ENCODE data around the gene IGF1.
A peak's percentile ranks its signal among the peaks of the same experiment; 100 is the strongest.

Gene IGF1

DNA sequence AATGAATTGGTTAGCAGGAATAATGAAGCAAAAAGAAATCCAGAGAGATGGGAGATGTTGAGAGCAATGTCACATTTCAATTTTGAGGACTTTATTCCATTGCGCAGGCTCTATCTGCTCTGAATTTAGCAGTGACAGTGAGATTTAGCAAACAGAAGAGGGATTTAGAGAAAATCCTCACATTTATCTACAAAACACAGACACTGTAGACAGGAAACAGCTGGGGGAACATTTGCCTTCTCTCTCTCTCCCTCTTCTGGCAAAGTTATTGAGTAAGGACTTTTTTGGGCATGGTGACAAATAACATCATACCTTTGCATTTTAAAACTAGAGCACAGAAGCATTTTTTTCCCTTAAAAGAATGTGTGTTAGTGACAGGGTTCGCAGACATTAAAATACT lies at the start of gene IGF1:
IGF1 (minus strand) TSS at position 158 of the 400 bp plus-strand sequence. CDS start 182 bp downstream, outside the sequence.
- no peaks in the 10 kb centered on the region for H3K27me3 Mint-ChIP-seq
- H3K27ac Mint-ChIP-seq = no peak within 1 kb of the TSS
- H3K4me3 Mint-ChIP-seq = no peak within 1 kb of the TSS
- H3K9me3 Mint-ChIP-seq = no peaks in the 10 kb centered on the region
- ATAC-seq = no peak
- no peaks in the 10 kb centered on the region for H3K4me1 Mint-ChIP-seq
- H3K36me3 Mint-ChIP-seq = peaks cover 5% of the 10 kb centered on the region

DNA sequence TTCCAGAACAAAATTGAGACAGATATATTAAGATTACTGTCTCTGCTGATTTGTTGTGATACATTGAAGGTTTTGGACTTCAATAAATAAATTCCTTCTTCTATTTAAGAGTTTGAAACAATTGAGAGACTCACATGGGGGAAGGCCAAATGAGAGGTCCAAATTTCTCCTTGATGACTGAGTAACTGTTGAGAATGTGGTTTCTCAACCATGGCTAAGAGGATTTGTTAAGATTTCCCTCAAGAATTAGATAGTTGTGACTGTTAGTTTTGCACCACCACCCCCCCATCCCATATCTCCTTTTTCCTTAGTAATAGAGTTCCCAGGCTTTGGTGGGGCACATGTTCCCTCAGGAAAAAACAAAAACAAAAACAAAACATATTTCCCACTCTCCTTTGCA lies 47.7 kb upstream of the IGF1 start:
- H3K4me3 Mint-ChIP-seq = no peak overlapping the region

DNA sequence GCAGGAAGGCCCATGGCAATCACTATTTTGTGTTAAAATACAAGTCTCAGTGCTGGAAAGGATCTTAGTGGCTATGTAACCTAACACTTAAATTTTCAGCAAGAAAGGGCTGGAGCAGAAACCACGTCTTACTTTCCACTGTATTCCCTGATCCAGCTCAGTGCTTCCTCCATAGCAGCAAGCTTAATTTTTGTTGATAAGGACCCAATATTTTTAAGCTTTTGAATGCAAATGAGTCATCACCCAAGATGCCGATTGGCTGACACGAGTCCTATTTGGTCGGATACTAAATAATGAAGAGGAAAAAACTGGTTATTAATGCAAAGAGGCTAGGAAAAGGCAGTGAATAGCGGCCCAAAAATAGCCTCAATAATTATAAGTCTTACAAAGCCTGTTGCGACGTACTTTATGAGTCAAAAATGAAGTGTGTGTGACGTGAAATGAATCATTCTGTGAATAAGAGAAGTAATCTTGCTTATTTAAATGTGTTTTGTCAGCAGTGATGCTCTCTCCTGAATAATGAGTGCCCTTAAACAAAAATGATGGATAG lies 46.9 kb upstream of the IGF1 start:
- H3K27me3 Mint-ChIP-seq = peaks cover 38% of the 10 kb centered on the region
- no peak overlapping the region for H3K4me3 Mint-ChIP-seq
- no peaks in the 10 kb centered on the region for H3K4me1 Mint-ChIP-seq
- ATAC-seq = no peak
- H3K27ac Mint-ChIP-seq = no peak overlapping the region
- H3K9me3 Mint-ChIP-seq = no peaks in the 10 kb centered on the region
- no peaks in the 10 kb centered on the region for H3K36me3 Mint-ChIP-seq

More for the DNA sequence above, 47.7 kb upstream of the IGF1 start:
- ATAC-seq = no peak
- peaks cover 30% of the 10 kb centered on the region for H3K27me3 Mint-ChIP-seq
- H3K36me3 Mint-ChIP-seq = no peaks in the 10 kb centered on the region
- no peaks in the 10 kb centered on the region for H3K4me1 Mint-ChIP-seq
- H3K27ac Mint-ChIP-seq = no peak overlapping the region
- H3K9me3 Mint-ChIP-seq = no peaks in the 10 kb centered on the region

DNA sequence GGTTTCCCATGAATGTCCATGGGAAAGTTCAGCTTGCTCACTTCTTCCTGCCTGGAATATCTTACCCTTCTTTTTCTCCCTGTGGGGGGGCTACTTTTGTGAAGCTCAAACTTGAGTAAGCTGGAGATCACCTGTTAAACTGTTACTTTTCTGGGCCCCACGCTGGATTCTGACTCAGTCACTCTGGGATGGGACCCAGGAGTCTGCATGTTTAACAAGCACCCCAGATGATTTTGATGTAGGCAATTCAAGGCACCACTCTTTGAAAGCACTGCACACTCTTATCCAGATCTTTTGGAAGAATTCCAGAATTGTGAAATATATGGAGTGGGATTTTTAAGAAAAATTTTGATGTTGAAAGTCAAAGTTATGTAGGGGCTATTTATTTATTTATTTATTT lies 46.3 kb upstream of the IGF1 start:
- no peak for ATAC-seq
- Mint-ChIP-seq H3K9me3 (no peaks in the 10 kb centered on the region), H3K36me3 (no peaks in the 10 kb centered on the region), H3K4me3 (no peak overlapping the region), H3K4me1 (no peaks in the 10 kb centered on the region), H3K27ac (no peak overlapping the region), H3K27me3 (peaks cover 38% of the 10 kb centered on the region)

DNA sequence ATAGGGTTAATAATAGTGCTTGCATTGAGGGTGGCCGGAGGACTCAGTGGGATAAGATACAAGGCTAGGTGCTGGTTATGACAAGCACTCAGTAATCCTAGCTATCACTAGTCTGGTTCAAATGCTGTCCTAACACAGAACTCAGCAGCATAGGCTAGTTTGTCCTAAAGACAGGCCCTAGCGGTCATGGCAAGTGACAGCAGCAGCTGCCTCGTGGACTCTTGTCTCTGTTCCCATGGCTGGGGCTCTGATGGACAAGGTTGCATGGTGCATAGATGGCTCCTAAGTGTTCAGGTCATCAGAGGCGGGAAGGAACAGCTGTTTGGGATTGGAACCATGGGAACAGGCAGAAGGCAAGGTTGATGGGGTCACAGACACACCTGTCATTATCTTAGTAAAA lies 42.4 kb upstream of the IGF1 start:
- Mint-ChIP-seq H3K36me3 (no peaks in the 10 kb centered on the region), H3K4me1 (no peaks in the 10 kb centered on the region), H3K27me3 (peaks cover 23% of the 10 kb centered on the region), H3K4me3 (no peak overlapping the region), H3K9me3 (peaks cover 3% of the 10 kb centered on the region), H3K27ac (no peak overlapping the region)
- ATAC-seq = no peak

DNA sequence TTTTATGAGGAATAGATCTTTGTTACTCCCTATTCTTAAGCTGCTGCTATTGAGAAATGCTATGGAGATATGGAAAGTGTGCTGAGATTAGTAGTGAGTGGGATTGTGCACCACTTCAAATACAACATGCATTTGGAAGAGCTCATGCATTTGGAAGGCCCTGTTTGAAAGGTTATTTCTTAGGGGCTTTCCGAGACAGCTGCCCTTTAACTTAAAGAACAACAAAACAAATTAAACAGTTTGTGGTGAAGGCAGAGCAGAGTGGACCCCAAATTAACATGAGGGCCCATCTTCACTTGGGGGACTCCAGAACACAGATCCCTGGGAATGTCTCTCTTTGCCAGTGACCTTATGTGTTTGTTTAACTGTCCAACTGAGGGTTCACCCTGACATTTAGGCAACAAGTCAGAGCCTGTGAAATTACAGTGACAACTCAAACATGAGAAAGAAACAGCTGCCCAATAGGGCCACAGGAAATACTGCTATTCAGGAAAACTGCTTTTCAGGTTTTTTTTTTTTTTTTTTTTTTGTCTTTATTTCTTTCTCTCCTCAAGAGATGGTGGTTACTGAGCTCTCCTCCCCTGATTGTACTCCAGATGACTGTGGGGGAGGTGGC lies 41.4 kb upstream of the IGF1 start:
- H3K4me1 Mint-ChIP-seq = no peaks in the 10 kb centered on the region
- peak; percentile 47 for ATAC-seq

DNA sequence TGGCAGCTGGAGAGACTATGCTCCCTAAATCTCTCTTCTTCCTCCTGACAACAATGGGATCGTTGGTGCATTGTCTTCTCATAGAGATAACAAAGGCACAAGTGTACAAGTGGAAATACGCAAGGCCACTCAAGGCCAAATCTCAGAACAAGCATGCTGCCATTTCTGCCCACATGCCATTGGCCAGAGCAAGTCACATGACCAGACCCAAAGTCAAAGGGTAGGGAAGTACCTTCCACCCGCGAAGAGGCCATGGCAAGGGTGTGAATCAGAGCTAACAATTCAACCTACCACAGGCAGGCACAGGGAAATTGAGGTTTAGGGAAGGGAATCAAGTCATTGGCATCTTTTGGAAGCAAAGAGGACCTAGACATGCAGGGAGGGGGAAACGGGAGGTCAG lies 38.5 kb upstream of the IGF1 start:
- Mint-ChIP-seq H3K9me3 (peaks cover 3% of the 10 kb centered on the region), H3K4me3 (no peak overlapping the region), H3K27ac (no peak overlapping the region), H3K27me3 (peaks cover 18% of the 10 kb centered on the region), H3K36me3 (no peaks in the 10 kb centered on the region), H3K4me1 (no peaks in the 10 kb centered on the region)
- ATAC-seq = no peak

More for the DNA sequence above, 41.4 kb upstream of the IGF1 start:
- peaks cover 3% of the 10 kb centered on the region for H3K9me3 Mint-ChIP-seq
- no peak overlapping the region for H3K27ac Mint-ChIP-seq
- H3K36me3 Mint-ChIP-seq = no peaks in the 10 kb centered on the region
- peaks cover 23% of the 10 kb centered on the region for H3K27me3 Mint-ChIP-seq
- H3K4me3 Mint-ChIP-seq = no peak overlapping the region

DNA sequence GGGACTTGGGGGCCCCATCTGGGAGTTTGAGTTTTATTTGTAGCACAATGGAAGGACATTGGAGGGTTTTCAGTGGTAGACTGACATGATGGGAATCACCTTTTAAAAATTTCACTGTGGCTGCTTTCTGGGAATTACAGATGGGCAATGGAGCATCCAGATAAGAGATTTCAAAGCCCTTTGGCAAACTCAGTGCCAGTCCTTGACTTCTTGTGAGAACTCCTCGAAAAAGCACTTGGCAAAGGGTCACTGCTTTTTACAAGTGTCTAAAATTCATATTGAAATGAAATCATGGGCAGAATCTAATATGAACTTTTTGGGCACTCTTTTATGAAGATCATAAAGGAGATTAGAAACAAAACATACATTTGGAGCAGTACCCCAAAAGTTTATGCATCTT lies 34.3 kb upstream of the IGF1 start:
- Mint-ChIP-seq H3K27ac (peak overlapping the region; percentile 1), H3K36me3 (no peaks in the 10 kb centered on the region), H3K9me3 (peaks cover 3% of the 10 kb centered on the region), H3K27me3 (peaks cover 18% of the 10 kb centered on the region), H3K4me3 (no peak overlapping the region), H3K4me1 (peaks cover 14% of the 10 kb centered on the region)
- ATAC-seq = no peak

DNA sequence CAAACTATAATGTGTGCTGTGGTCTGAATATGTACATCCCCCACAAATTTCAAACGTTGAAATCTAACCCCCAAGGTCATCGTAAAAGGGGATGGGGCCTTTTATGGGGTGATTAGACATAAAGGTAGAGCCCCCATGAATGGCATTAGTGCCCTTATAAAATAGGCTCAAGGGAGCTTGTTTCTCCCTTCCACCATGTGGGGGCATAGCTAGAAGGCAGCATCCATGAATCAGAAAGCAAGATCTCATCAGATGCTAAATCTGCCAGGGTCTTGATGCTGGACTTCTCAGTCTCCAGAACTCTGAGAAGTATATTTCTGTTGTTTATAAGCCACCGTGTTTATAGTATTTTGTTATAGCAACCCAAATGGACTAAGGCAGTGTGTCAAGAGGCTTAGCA lies 33.4 kb upstream of the IGF1 start:
- H3K27me3 Mint-ChIP-seq = peaks cover 18% of the 10 kb centered on the region
- no peak overlapping the region for H3K4me3 Mint-ChIP-seq
- H3K27ac Mint-ChIP-seq = no peak overlapping the region
- no peaks in the 10 kb centered on the region for H3K9me3 Mint-ChIP-seq
- ATAC-seq = no peak
- H3K4me1 Mint-ChIP-seq = peaks cover 14% of the 10 kb centered on the region
- H3K36me3 Mint-ChIP-seq = no peaks in the 10 kb centered on the region

DNA sequence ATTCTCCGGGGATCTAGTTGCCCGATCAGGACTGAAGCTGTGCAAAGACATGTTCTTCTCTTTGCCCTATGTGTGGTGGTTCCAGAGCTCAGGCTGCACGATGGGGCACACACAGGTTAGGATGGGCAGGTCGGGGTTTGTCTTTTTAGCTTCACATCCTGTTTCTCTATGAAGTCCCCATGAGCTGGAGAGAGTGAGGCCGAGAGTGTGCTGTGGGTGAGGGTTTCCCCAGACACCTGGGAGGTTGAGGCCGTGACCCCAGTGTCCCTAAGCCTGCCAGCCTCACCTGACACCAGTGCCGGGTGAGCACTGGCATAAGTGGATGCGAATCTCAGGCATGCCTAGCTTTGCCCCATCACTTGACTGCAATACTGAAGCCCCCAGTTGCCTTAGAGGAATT lies 32.9 kb upstream of the IGF1 start:
- no peaks in the 10 kb centered on the region for H3K9me3 Mint-ChIP-seq
- H3K4me1 Mint-ChIP-seq = peaks cover 14% of the 10 kb centered on the region
- H3K27ac Mint-ChIP-seq = peak overlapping the region; percentile 26
- no peak overlapping the region for H3K4me3 Mint-ChIP-seq
- no peaks in the 10 kb centered on the region for H3K36me3 Mint-ChIP-seq
- ATAC-seq = peak; percentile 84
- H3K27me3 Mint-ChIP-seq = peaks cover 18% of the 10 kb centered on the region

DNA sequence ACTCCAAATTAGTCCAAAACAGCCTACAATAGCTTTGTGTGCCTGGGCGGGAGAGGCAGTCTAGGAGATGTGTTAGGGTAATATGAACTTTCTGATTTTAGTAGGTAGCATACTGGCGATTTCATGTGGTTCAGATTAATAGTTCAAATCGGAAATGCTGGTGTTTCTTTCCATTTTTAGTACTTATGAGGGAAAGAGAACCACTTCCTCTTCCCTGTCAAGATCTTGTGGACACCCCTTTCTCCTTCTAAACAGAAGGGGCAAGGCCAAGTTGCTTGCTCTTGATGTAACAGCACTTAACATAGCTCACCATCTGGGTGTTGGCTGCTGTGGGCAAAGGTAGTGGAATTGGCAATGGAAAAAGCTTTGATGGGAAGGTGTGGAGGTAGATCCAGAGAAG lies 32.2 kb upstream of the IGF1 start:
- H3K4me1 Mint-ChIP-seq = peaks cover 14% of the 10 kb centered on the region
- H3K9me3 Mint-ChIP-seq = no peaks in the 10 kb centered on the region
- H3K27me3 Mint-ChIP-seq = peaks cover 18% of the 10 kb centered on the region
- no peaks in the 10 kb centered on the region for H3K36me3 Mint-ChIP-seq
- H3K4me3 Mint-ChIP-seq = no peak overlapping the region
- no peak for ATAC-seq
- H3K27ac Mint-ChIP-seq = peak overlapping the region; percentile 26

DNA sequence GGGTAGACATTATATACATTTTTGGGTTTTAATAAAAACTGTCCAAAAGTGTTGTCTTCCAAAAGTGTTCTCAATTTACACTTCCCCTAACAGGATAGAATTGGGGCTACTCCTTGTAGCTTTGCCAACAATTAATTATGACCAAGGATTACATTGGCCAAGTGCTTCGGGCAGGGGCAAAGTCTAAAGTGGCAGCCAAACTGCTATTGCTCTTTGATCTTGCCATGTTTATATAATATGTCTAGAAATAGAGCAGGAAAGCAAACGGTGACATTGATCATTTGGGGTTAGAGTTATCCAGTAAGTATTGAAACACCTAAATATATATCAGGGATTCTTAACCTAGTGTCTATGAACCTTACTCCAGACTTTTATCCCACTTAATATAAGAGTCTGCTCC lies 31.2 kb upstream of the IGF1 start:
- Mint-ChIP-seq H3K27ac (no peak overlapping the region), H3K36me3 (peaks cover 4% of the 10 kb centered on the region), H3K4me3 (no peak overlapping the region), H3K27me3 (peaks cover 18% of the 10 kb centered on the region), H3K9me3 (no peaks in the 10 kb centered on the region), H3K4me1 (peaks cover 14% of the 10 kb centered on the region)
- ATAC-seq = no peak

DNA sequence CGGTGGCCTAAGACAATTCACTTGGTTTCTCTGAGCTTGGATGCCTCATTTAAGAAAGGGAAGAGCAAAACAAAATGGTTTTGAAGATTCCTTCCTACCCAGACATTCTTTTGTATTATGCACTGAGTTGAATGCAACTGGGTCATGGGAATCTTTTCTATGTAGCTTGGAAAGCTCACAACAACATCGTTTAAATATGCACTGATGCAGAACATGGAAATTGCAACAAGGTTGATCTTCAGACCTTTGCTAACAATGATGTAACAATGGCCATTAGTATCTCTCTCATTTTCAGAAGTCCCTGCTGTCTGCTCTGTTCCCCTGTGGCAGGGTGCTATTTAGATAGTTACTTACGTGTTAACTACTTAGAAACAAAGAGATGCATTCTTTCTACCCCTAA lies 30.1 kb upstream of the IGF1 start:
- Mint-ChIP-seq H3K27me3 (peaks cover 14% of the 10 kb centered on the region), H3K4me3 (no peak overlapping the region), H3K4me1 (peaks cover 14% of the 10 kb centered on the region), H3K36me3 (peaks cover 4% of the 10 kb centered on the region), H3K9me3 (no peaks in the 10 kb centered on the region), H3K27ac (no peak overlapping the region)
- ATAC-seq = no peak

DNA sequence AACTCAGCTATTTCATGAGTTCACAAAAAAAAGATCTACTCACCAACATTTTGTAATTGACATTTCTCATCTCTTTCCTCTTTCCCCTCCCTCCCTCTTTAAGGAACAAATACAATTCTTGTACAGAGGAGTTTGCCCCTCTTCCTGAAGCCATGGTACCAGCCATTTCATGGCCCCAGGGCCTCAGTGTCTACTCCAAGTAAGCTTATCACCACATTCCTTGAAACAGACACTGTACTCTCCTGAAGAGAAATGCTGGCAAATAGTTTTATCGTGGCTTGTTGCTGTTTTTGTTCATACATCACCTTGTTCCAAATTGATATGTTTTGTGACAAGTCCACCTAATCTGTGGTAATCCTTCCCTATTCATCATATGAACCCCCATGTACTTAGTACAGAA lies 29.7 kb upstream of the IGF1 start:
- H3K9me3 Mint-ChIP-seq = no peaks in the 10 kb centered on the region
- peaks cover 4% of the 10 kb centered on the region for H3K36me3 Mint-ChIP-seq
- no peak overlapping the region for H3K27ac Mint-ChIP-seq
- no peak overlapping the region for H3K4me3 Mint-ChIP-seq
- no peak for ATAC-seq
- H3K27me3 Mint-ChIP-seq = peaks cover 10% of the 10 kb centered on the region
- peaks cover 14% of the 10 kb centered on the region for H3K4me1 Mint-ChIP-seq

DNA sequence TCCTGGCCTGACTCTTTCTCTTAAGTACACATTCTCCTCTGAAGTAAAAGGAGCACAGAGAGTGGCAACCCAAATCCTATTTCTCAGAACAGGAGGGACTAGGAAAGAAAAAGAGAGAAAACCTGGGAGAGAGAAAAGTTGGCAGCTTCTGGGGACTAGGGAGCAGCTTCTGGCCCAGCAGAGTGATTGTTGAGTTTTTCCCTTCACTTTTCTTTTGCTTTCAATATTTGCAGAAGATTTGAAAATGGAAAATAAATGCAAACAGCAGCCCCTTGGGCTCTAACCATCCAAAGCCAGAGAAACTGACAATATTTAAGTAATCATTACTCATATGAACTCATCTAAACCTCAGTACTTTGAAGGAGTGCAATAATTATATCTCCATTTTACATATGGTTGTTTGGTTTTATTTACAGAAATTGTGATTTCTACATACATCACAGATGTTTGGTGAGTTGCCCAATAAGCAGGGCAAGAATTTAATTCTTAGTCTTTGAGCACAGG lies 28.8 kb upstream of the IGF1 start:
- peaks cover 16% of the 10 kb centered on the region for H3K4me1 Mint-ChIP-seq

DNA sequence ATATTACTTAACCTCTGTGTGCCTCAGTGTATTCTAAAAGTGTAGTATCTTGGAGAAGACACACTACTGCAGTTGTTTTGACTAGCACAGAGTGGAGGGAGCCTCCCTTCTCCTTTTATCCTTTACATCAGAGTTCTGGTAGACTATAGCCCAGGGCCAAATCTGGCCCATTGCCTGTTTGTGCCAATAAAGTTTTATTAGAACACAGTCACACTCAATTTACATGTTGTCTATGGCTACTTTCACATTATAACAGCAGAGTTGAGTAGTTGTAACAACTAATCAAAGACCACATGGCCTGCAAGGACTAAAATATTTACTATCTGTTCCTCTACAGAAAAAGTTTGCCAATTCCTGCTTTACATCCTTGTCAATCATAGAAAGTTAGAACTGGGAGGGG lies 27.7 kb upstream of the IGF1 start:
- Mint-ChIP-seq H3K27me3 (peaks cover 8% of the 10 kb centered on the region), H3K4me1 (peaks cover 24% of the 10 kb centered on the region), H3K27ac (no peak overlapping the region), H3K4me3 (no peak overlapping the region), H3K9me3 (no peaks in the 10 kb centered on the region), H3K36me3 (peaks cover 4% of the 10 kb centered on the region)
- no peak for ATAC-seq

More for the DNA sequence above, 28.8 kb upstream of the IGF1 start:
- no peak for ATAC-seq
- Mint-ChIP-seq H3K4me3 (no peak overlapping the region), H3K9me3 (no peaks in the 10 kb centered on the region), H3K27me3 (peaks cover 9% of the 10 kb centered on the region), H3K27ac (no peak overlapping the region), H3K36me3 (peaks cover 4% of the 10 kb centered on the region)

Data from stimulated activated memory B cell treated with anti-CD40 and anti-IgM and Interleukin-4, amounts not matched to agents 10 μg/mL and 1 μg/mL and 100 μg/mL, for 72 hours (primary cell).